HG03097 (cell line): ENCODE results near the gene DAGLA.

ENCODE experiments used
- ATAC-seq: cut with Tn5 transposase; IDR thresholded peaks from one replicate; pipeline ENCODE4 v1.9.1; 2021; ENCODE audit not compliant: unreplicated experiment, low FRiP score

Gene DAGLA

GRCh38 chr11:61690706-61691379 lies 10.7 kb downstream of the DAGLA start:
- no peak for ATAC-seq

GRCh38 chr11:61691380-61692156 lies 11.4 kb downstream of the DAGLA start:
- no peak for ATAC-seq

- no peak for ATAC-seq
Measured at GRCh38 chr11:61693922-61694601, 13.9 kb downstream of the DAGLA start.

- no peak for ATAC-seq
Measured at GRCh38 chr11:61694602-61694939, 14.4 kb downstream of the DAGLA start.

- no peak for ATAC-seq
Measured at GRCh38 chr11:61694946-61695706, 14.9 kb downstream of the DAGLA start.

- no peak for ATAC-seq
Measured at GRCh38 chr11:61695917-61696316, 15.7 kb downstream of the DAGLA start.

GRCh38 chr11:61696602-61697001 lies 16.4 kb downstream of the DAGLA start:
- ATAC-seq = no peak

GRCh38 chr11:61697078-61697502 lies 16.9 kb downstream of the DAGLA start:
- no peak for ATAC-seq

GRCh38 chr11:61697764-61698163 lies 17.6 kb downstream of the DAGLA start:
- ATAC-seq = no peak

GRCh38 chr11:61698173-61698948 lies 18.2 kb downstream of the DAGLA start:
- no peak for ATAC-seq

- no peak for ATAC-seq
Measured at GRCh38 chr11:61699737-61700160, 19.6 kb downstream of the DAGLA start.

GRCh38 chr11:61700212-61700611 lies 20.0 kb downstream of the DAGLA start:
- no peak for ATAC-seq

GRCh38 chr11:61700720-61701119 lies 20.5 kb downstream of the DAGLA start:
- no peak for ATAC-seq

- no peak for ATAC-seq
Measured at GRCh38 chr11:61701242-61701886, 21.2 kb downstream of the DAGLA start.

GRCh38 chr11:61702701-61703312 lies 22.6 kb downstream of the DAGLA start:
- ATAC-seq = no peak

- ATAC-seq = no peak
Measured at GRCh38 chr11:61704838-61705237, 24.6 kb downstream of the DAGLA start.

GRCh38 chr11:61706452-61707400 lies 26.5 kb downstream of the DAGLA start:
- ATAC-seq = no peak

GRCh38 chr11:61707574-61707973 lies 27.4 kb downstream of the DAGLA start:
- no peak for ATAC-seq
